ENCODE data around the gene MASP1. TPM values are rescaled to one million over a fixed set of nuclear protein-coding genes. Genes with fewer than 3 reads are reported as not detected.
"Not testable (repeated sequence)": the region's sequence is repeated elsewhere in the genome, so short reads cannot be mapped to it uniquely, and the experiment has no call there.

MASP1 gene
- total RNA-seq, 1 donor from 2014 or later: 0.20 TPM

GRCh38 chr3:187227658-187228258 lies 63.8 kb downstream of the MASP1 start:
- DNase-seq (ENCODE audit: low read depth, low spot score): no peak

- no peak for DNase-seq (ENCODE audit: low read depth, low spot score)
Observed at GRCh38 chr3:187223799-187224198, 67.7 kb downstream of the MASP1 start.

GRCh38 chr3:187222801-187223200 lies 68.7 kb downstream of the MASP1 start:
- DNase-seq (ENCODE audit: low read depth, low spot score): no peak

- no peak for DNase-seq (ENCODE audit: low read depth, low spot score)
Observed at GRCh38 chr3:187215460-187215859, 76.1 kb downstream of the MASP1 start.

DNA sequence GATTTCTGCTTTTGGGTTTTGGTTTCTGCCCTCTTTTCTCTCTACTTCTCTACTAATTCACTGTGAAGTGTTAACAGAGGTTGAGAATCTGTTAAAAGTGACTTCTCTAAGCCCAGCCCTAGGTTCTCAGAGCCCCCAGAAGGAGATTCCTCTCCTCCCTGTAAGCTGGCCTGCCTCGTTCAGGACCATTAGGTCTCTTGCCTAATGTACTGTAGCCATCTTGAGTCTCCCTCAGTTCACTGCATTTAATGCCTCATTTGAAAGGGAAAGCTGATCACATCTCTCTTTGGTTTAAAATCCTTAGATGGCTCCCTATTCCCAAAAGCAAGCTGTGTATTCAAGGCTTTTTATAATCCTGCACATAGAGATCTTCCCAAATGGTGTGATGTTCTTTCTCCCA lies 77.9 kb downstream of the MASP1 start:
- no peak for DNase-seq (ENCODE audit: low read depth, low spot score)

- no peak for DNase-seq (ENCODE audit: low read depth, low spot score)
Observed at GRCh38 chr3:187212705-187213104, 78.8 kb downstream of the MASP1 start.

- no peak for DNase-seq (ENCODE audit: low read depth, low spot score)
Observed at GRCh38 chr3:187212196-187212545, 79.4 kb downstream of the MASP1 start.

DNA sequence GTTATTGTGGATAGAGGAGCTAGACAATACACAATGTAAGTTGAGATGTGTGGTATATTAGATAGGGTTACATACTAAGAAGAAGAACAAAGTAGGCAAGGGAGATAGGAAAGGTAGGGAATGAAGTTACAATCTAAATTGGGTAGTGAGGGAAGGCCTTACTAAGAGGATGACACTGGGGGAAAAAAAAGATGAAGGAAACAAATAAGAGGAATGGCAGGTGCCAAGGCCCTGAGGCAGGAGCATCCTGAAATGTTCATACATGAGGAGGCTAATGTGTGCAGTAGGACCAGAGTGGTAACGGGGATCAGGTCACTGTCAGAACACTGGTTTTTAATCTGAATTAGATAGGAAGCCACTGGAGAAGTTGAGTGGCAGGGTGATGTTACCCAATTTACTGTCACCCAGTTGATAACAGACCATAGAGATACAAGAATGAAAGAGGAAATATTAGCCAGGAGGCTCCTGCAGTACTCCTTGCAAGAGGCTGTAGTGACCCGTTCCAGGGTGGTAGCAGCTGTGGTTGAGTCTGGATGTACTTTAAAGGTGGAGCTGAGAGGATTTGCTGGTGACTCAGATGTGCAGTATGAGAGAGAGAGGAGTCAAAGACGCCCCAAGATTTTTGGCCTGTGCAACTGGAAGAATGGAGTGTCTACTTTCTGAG lies 79.9 kb downstream of the MASP1 start:
- no peak for DNase-seq (ENCODE audit: low read depth, low spot score)

DNA sequence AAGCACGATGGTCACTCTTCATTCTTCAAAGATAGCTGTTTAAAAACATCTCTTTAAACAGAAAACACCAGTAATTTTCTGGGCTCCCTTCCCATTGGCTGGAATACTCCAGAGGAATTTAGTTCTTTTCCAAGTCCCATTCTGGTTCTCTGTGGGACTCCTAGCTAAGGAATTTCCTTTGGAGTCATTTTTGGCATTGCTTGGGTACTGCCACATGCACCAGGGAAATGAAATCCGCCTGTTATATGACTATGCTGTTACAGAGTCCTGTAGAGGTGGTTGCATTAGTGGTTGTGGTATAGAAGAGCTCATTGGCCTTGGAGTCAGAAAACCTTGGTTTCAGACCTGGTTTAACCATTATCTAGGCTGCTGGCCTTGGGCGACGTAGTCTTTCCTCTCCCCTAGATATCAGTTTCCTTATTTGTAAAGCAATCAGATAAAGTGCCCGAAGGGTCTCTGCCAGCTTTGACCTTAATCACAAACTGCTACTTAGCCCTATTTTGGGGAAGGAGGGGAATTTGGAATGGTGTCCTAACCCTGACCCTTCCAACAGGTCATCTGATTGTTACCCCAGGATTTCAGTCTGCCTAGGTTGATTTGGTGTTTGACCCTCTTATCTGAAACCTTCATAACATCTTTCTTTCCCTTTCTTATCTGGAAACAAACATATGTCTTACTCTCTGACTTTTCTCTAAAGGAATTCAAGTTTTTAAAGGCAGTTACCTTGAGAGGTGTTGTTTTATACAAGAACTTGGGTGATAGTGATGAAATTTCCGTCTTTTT lies 80.8 kb downstream of the MASP1 start:
- DNase-seq (ENCODE audit: low read depth, low spot score): no peak

DNA sequence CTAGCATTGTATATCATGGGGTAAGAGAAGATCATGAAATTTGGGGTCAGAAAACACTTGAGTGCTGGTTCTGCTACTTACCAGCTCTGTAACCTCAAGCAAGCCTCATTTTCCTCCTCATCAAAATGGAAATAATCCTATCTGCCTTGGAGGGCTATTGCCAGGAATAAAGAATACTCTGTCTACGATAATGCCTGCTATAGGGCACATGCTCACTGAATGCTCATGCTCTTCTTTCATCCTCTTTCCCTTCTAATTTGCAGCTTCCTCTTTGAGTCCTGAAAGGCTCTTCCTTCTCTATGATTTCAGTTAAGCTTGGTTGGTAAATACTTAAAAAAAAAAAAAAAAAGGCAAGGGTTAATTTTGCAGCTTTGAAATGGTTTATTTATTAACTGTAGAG lies 81.4 kb downstream of the MASP1 start:
- no peak for DNase-seq (ENCODE audit: low read depth, low spot score)

- DNase-seq (ENCODE audit: low read depth, low spot score): no peak
Observed at GRCh38 chr3:187209491-187209890, 82.0 kb downstream of the MASP1 start.

GRCh38 chr3:187208159-187208558 lies 83.4 kb downstream of the MASP1 start:
- no peak for DNase-seq (ENCODE audit: low read depth, low spot score)

GRCh38 chr3:187207624-187208023 lies 83.9 kb downstream of the MASP1 start:
- DNase-seq (ENCODE audit: low read depth, low spot score): no peak

GRCh38 chr3:187207062-187207461 lies 84.5 kb downstream of the MASP1 start:
- DNase-seq (ENCODE audit: low read depth, low spot score): no peak

- DNase-seq (ENCODE audit: low read depth, low spot score): no peak
Observed at GRCh38 chr3:187205683-187206082, 85.9 kb downstream of the MASP1 start.

GRCh38 chr3:187199463-187200050 lies 92.0 kb downstream of the MASP1 start:
- DNase-seq (ENCODE audit: low read depth, low spot score): not testable (repeated sequence)

DNA sequence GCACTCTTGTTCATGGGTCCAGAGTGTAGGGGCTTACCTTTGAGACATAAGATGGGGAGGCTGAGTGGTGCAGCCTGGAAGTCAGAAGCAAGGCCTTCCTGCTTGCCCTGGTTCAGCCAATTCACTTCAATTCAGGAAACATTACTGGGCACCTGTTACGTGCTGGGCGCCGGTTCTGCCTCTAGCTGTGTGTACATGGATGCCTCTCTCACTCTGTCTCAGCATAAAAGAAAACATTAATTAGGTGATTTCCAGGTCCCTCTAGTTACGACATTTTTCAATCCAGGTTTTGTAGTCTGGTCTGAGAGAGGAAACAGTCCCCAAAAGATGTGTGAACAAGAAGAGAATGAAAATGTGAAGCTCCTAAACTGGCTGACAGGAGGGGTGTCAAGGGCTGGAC lies 93.0 kb downstream of the MASP1 start:
- no peak for DNase-seq (ENCODE audit: low read depth, low spot score)

DNA sequence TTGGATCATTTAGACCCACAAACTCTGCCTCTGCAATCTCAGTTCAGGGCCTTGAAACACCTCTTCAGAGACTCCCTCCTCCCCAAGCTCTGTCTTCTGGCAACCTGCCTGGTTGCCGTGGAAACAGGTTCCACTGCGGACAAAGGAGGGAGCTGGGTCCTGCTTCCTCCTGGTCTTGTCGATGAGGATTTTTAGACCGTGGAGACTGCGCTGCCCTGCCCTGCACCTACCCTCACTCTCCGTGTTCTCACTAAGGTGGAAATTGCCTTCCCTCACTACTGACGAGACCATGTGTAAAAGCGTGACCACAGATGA lies 94.2 kb downstream of the MASP1 start, which contains the start of gene RTP1:
Gene RTP1 (plus strand): TSS at position 152 of the 315 bp plus-strand sequence. CDS start 30 bp downstream, at position 182.
- no peak for DNase-seq (ENCODE audit: low read depth, low spot score)

- no peak for DNase-seq (ENCODE audit: low read depth, low spot score)
Observed at GRCh38 chr3:187196573-187197334, 94.8 kb downstream of the MASP1 start.

DNA sequence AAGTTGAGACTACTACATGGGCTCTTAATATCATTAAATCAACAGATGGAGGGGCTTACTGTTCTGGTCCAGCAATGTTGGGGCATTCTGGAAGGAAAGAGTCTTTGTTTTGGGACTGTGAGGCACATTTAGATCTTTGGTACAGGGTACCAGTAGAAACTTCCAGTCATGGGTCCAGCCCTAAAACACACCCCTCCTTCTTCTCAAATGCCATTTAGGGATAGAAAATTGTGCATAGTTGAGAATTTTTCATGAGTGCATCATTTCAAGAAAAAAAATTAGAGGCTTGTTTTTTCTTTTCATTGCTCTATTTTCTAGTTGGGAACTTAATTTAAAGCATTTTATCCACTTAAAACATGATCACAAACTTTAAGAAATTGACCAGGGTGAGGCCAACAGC lies 98.4 kb downstream of the MASP1 start:
- DNase-seq (ENCODE audit: low read depth, low spot score): no peak

- no peak for DNase-seq (ENCODE audit: low read depth, low spot score)
Observed at GRCh38 chr3:187191271-187191670, 100.3 kb downstream of the MASP1 start.

GRCh38 chr3:187188931-187189330 lies 102.6 kb downstream of the MASP1 start:
- DNase-seq (ENCODE audit: low read depth, low spot score): no peak

Data from pulmonary artery endothelial cell (primary cell).